HEK293 (cell line): Measurements from ENCODE around the gene BUB1.

Source experiments
- CTCF ChIA-PET: fragments of 350-600 bp; formaldehyde crosslinking; extraction: SDS; loops from one replicate; lab custom pipeline; 2021; ENCODE audit warnings: antibody characterized with exemption; lab: Yijun Ruan, JAX
- POLR2A ChIA-PET: fragments of 300-600 bp; formaldehyde crosslinking; extraction: SDS; loops from one replicate; lab custom pipeline; 2020; ENCODE audit warnings: antibody characterized with exemption, inconsistent platforms; lab: Yijun Ruan, JAX
- H3K27ac ChIP-seq: fragments of 200-500 bp; sonication (Bioruptor generic); 2 replicates; pipeline ENCODE4 v1.5.1; 2014; ENCODE audit warnings: low read depth, low read length, control low read depth, inconsistent platforms; ENCODE audit errors: extremely low read depth
- H3K36me3 ChIP-seq, 2 experiments: fragments of 200-500 bp in 1 of 2; sonication (Bioruptor generic) in 1 of 2; 1 replicate in 1 of 2; 2 replicates in 1 of 2; pipeline ENCODE4 v1.5.1; 2014 to 2017; ENCODE audit warnings: inconsistent platforms in 2 of 2, low read length in 2 of 2; ENCODE audit not compliant: control insufficient read depth in 2 of 2, insufficient read depth in 1 of 2
- H3K4me1 ChIP-seq: fragments of 200-500 bp; sonication (Bioruptor generic); 2 replicates; pipeline ENCODE4 v1.5.1; 2014; ENCODE audit warnings: mild to moderate bottlenecking, low read length, inconsistent platforms; ENCODE audit not compliant: control insufficient read depth, insufficient read depth
- H3K4me3 ChIP-seq: 2 replicates; pipeline ENCODE4 v1.5.1; 2011; ENCODE audit warnings: low read depth, mild to moderate bottlenecking, control low read depth, low read length, moderate library complexity
- H3K9me3 ChIP-seq: fragments of 200-500 bp; sonication (Bioruptor generic); 2 replicates; pipeline ENCODE4 v1.5.1; 2014; ENCODE audit warnings: low read depth, low read length, inconsistent platforms; ENCODE audit not compliant: control insufficient read depth, insufficient read depth
- KLF1 ChIP-seq: fragments of 450-650 bp; formaldehyde crosslinking; IDR thresholded peaks from 2 replicates; pipeline ENCODE4 v1.5.1; 2016; ENCODE audit warnings: missing biosample characterization, missing genetic modification characterization
- KLF10 ChIP-seq: fragments of 450-650 bp; IDR thresholded peaks from 2 replicates; pipeline ENCODE4 v1.5.1; 2018; ENCODE audit warnings: missing biosample characterization, mild to moderate bottlenecking, missing genetic modification characterization
- SETDB1 ChIP-seq: IDR thresholded peaks from one replicate; pipeline ENCODE4 v1.6.1; 2017; ENCODE audit warnings: mild to moderate bottlenecking, low read length, moderate library complexity, mixed read lengths; ENCODE audit not compliant: insufficient read length
- SP3 ChIP-seq: fragments of 450-650 bp; formaldehyde crosslinking; IDR thresholded peaks from 2 replicates; pipeline ENCODE4 v1.5.1; 2016; ENCODE audit warnings: missing biosample characterization, missing genetic modification characterization
- ZBTB44 ChIP-seq: fragments of 450-650 bp; IDR thresholded peaks from 2 replicates; pipeline ENCODE4 v1.5.1; 2018; ENCODE audit warnings: missing biosample characterization, mild to moderate bottlenecking, missing genetic modification characterization
- ZEB2 ChIP-seq: fragments of 450-650 bp; formaldehyde crosslinking; IDR thresholded peaks from 2 replicates; pipeline ENCODE4 v1.5.1; 2016; ENCODE audit warnings: missing biosample characterization, missing genetic modification characterization
- ZNF169 ChIP-seq: fragments of 450-650 bp; formaldehyde crosslinking; IDR thresholded peaks from 2 replicates; pipeline ENCODE4 v1.5.1; 2016; ENCODE audit warnings: missing biosample characterization, missing genetic modification characterization
- ZNF214 ChIP-seq: fragments of 450-650 bp; formaldehyde crosslinking; IDR thresholded peaks from 2 replicates; pipeline ENCODE4 v1.5.1; 2017; ENCODE audit warnings: missing biosample characterization, mild to moderate bottlenecking, missing genetic modification characterization, borderline replicate concordance
- ZNF23 ChIP-seq: fragments of 450-650 bp; formaldehyde crosslinking; IDR thresholded peaks from 2 replicates; pipeline ENCODE4 v1.5.1; 2016; ENCODE audit warnings: missing biosample characterization, missing genetic modification characterization, borderline replicate concordance
- ZNF335 ChIP-seq: fragments of 450-650 bp; formaldehyde crosslinking; conservative IDR thresholded peaks from 2 replicates; pipeline ENCODE4 v1.5.1; 2016; ENCODE audit warnings: missing biosample characterization, missing genetic modification characterization
- ZNF350 ChIP-seq: fragments of 450-650 bp; formaldehyde crosslinking; IDR thresholded peaks from 2 replicates; pipeline ENCODE4 v1.5.0; 2017; ENCODE audit warnings: missing biosample characterization, mild to moderate bottlenecking, missing genetic modification characterization
- ZNF423 ChIP-seq: fragments of 450-650 bp; formaldehyde crosslinking; IDR thresholded peaks from 2 replicates; pipeline ENCODE4 v1.5.1; 2016; ENCODE audit warnings: missing biosample characterization, missing genetic modification characterization
- ZNF513 ChIP-seq: fragments of 450-650 bp; IDR thresholded peaks from 2 replicates; pipeline ENCODE4 v1.5.1; 2018; ENCODE audit warnings: missing biosample characterization, missing genetic modification characterization
- ZNF514 ChIP-seq: fragments of 450-650 bp; formaldehyde crosslinking; IDR thresholded peaks from 2 replicates; pipeline ENCODE4 v1.5.1; 2016; ENCODE audit warnings: missing biosample characterization, missing genetic modification characterization
- ZNF580 ChIP-seq: fragments of 450-650 bp; formaldehyde crosslinking; IDR thresholded peaks from 2 replicates; pipeline ENCODE4 v1.5.1; 2016; ENCODE audit warnings: missing biosample characterization, missing genetic modification characterization
- ZNF707 ChIP-seq: fragments of 450-650 bp; formaldehyde crosslinking; IDR thresholded peaks from 2 replicates; pipeline ENCODE4 v1.5.1; 2016; ENCODE audit warnings: missing biosample characterization, missing genetic modification characterization
- ZNF76 ChIP-seq: fragments of 450-650 bp; formaldehyde crosslinking; IDR thresholded peaks from 2 replicates; pipeline ENCODE4; 2016; ENCODE audit warnings: low read depth, missing biosample characterization, missing genetic modification characterization, borderline replicate concordance
- ZNF792 ChIP-seq: fragments of 450-650 bp; formaldehyde crosslinking; IDR thresholded peaks from 2 replicates; pipeline ENCODE4 v1.5.1; 2016; ENCODE audit warnings: missing biosample characterization, missing genetic modification characterization
- ZSCAN4 ChIP-seq: fragments of 450-650 bp; formaldehyde crosslinking; IDR thresholded peaks from 2 replicates; pipeline ENCODE4 v1.5.1; 2017; ENCODE audit warnings: missing biosample characterization, missing genetic modification characterization
- TF ChIP-seq, protein P1 (sequence below): fragments of 450-650 bp; formaldehyde crosslinking; IDR thresholded peaks from 2 replicates; pipeline ENCODE4 v1.5.1; 2016; ENCODE audit warnings: missing biosample characterization, missing genetic modification characterization
- TF ChIP-seq, protein P2 (sequence below): fragments of 450-650 bp; formaldehyde crosslinking; IDR thresholded peaks from 2 replicates; pipeline ENCODE4 v1.5.1; 2016; ENCODE audit warnings: missing biosample characterization, missing genetic modification characterization, borderline replicate concordance
- TF ChIP-seq, protein P3 (sequence below): fragments of 450-650 bp; formaldehyde crosslinking; IDR thresholded peaks from 2 replicates; pipeline ENCODE4 v1.5.0; 2017; ENCODE audit warnings: missing biosample characterization, missing genetic modification characterization, borderline replicate concordance

BUB1 gene

DNA sequence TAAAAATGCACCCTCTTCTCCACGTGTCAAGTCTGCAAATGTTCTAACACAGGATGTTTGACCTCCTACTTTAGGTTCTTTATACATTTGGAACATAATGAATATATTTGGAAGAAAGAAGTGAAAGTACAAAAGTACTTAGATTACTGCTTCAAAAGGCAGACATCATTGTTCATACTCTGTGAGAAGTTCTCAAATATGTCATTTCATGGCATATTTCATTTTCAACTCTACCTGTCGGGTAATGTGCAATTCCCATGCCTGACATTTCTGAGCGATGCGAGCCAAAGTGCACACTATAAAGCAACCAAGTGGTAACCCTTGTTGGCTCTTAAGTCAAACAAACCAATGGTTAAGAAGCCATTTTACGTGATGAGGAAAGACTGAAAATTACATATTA is 7.0 kb downstream of the BUB1 start (continued):
- TF ChIP-seq, protein P1, sequence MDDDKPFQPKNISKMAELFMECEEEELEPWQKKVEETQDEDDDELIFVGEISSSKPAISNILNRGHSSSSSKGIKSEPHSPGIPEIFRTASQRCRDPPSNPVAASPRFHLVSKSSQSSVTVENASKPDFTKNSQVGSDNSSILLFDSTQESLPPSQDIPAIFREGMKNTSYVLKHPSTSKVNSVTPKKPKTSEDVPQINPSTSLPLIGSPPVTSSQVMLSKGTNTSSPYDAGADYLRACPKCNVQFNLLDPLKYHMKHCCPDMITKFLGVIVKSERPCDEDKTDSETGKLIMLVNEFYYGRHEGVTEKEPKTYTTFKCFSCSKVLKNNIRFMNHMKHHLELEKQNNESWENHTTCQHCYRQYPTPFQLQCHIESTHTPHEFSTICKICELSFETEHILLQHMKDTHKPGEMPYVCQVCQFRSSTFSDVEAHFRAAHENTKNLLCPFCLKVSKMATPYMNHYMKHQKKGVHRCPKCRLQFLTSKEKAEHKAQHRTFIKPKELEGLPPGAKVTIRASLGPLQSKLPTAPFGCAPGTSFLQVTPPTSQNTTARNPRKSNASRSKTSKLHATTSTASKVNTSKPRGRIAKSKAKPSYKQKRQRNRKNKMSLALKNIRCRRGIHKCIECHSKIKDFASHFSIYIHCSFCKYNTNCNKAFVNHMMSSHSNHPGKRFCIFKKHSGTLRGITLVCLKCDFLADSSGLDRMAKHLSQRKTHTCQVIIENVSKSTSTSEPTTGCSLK (tag by site-specific recombination), result no peak
- TF ChIP-seq ZSCAN4 (tag by site-specific recombination) (no peak), ZNF514 (tag by site-specific recombination) (no peak)

- H3K36me3 ChIP-seq, result peaks cover 91 to 96% of the 10 kb centered on the region in 2 experiments
Measured at GRCh38 chr2:110669079-110669478, 8.8 kb downstream of the BUB1 start.

DNA sequence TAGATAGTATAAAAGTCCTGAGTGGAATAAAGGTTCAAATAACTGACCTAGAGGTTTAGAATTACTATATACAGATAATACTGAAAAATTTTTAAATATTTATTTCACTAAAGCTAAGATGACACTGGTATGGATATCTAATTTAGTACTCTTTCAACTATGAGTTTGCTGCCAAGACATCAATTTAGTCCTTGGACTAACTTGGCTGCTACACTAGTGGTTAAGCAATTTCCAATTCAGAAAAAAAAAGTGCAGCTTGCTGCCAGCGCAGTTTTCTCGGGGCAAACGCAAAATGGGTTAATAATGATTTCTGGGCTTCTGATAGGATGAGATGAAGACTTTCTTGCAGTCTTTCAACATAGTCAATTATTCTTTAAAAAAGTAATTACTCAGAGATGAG is 10.8 kb downstream of the BUB1 start:
- ChIA-PET POLR2A (interaction anchor here (1.8 kb wide), 1 partner anchor 11 kb away, joined by 9 read pairs; the partner anchor contains the start of gene BUB1), CTCF (interaction anchor here (0.5 to 0.8 kb wide), 2 partner anchors 88 to 815 kb away, joined by 3 read pairs; no protein-coding TSS in a partner anchor)
- H3K4me1 ChIP-seq, result no peaks in the 10 kb centered on the region
- H3K4me3 ChIP-seq, result no peak overlapping the region
- no peaks in the 10 kb centered on the region for H3K9me3 ChIP-seq
- H3K27ac ChIP-seq, result no peak overlapping the region
- peaks cover 91 to 94% of the 10 kb centered on the region in 2 experiments for H3K36me3 ChIP-seq
- TF ChIP-seq ZNF335, result no peak
- TF ChIP-seq ZNF792 (tag by site-specific recombination), result no peak
- no peak for TF ChIP-seq ZNF214 (tag by site-specific recombination)
- TF ChIP-seq ZNF350, result no peak
- TF ChIP-seq ZNF580, result no peak
- TF ChIP-seq ZNF513 (tag by site-specific recombination), result no peak
- TF ChIP-seq ZNF423 (tag by site-specific recombination), result no peak
- TF ChIP-seq ZNF707 (tag by site-specific recombination), result no peak
- no peak for TF ChIP-seq ZBTB44

More at GRCh38 chr2:110669079-110669478, 8.8 kb downstream of the BUB1 start:
- Histone ChIP-seq H3K9me3 (no peaks in the 10 kb centered on the region), H3K4me1 (no peaks in the 10 kb centered on the region), H3K27ac (no peak overlapping the region), H3K4me3 (no peak overlapping the region)
- ChIA-PET CTCF (no interaction called here), POLR2A (interaction anchor here (1.4 kb wide), 1 partner anchor 9 kb away, joined by 4 read pairs; the partner anchor contains the start of gene BUB1)
- TF ChIP-seq, protein P2, sequence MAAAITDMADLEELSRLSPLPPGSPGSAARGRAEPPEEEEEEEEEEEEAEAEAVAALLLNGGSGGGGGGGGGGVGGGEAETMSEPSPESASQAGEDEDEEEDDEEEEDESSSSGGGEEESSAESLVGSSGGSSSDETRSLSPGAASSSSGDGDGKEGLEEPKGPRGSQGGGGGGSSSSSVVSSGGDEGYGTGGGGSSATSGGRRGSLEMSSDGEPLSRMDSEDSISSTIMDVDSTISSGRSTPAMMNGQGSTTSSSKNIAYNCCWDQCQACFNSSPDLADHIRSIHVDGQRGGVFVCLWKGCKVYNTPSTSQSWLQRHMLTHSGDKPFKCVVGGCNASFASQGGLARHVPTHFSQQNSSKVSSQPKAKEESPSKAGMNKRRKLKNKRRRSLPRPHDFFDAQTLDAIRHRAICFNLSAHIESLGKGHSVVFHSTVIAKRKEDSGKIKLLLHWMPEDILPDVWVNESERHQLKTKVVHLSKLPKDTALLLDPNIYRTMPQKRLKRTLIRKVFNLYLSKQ (tag by site-specific recombination), result no peak
- no peak for TF ChIP-seq ZEB2 (tag by site-specific recombination)
- TF ChIP-seq ZNF76 (tag by site-specific recombination), result no peak
- TF ChIP-seq SETDB1, result no peak
- TF ChIP-seq, protein P3, sequence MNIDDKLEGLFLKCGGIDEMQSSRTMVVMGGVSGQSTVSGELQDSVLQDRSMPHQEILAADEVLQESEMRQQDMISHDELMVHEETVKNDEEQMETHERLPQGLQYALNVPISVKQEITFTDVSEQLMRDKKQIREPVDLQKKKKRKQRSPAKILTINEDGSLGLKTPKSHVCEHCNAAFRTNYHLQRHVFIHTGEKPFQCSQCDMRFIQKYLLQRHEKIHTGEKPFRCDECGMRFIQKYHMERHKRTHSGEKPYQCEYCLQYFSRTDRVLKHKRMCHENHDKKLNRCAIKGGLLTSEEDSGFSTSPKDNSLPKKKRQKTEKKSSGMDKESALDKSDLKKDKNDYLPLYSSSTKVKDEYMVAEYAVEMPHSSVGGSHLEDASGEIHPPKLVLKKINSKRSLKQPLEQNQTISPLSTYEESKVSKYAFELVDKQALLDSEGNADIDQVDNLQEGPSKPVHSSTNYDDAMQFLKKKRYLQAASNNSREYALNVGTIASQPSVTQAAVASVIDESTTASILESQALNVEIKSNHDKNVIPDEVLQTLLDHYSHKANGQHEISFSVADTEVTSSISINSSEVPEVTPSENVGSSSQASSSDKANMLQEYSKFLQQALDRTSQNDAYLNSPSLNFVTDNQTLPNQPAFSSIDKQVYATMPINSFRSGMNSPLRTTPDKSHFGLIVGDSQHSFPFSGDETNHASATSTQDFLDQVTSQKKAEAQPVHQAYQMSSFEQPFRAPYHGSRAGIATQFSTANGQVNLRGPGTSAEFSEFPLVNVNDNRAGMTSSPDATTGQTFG (tag by site-specific recombination), result no peak
- TF ChIP-seq KLF10 (tag by site-specific recombination), result no peak
- TF ChIP-seq ZNF335, result no peak
- no peak for TF ChIP-seq SP3 (tag by site-specific recombination)
- no peak for TF ChIP-seq ZNF23
- TF ChIP-seq ZNF169, result no peak
- TF ChIP-seq KLF1 (tag by site-specific recombination), result no peak
